NCI-H187 (cell line): Measurements from ENCODE around the gene SH3GL1.
A peak's percentile ranks its signal among the peaks of the same experiment; 100 is the strongest.

Experiments
- DNase-seq, 2 experiments: peaks; one replicate each; lab custom pipeline; 2025; lab: John Stamatoyannopoulos, UW

The SH3GL1 gene, protein sequence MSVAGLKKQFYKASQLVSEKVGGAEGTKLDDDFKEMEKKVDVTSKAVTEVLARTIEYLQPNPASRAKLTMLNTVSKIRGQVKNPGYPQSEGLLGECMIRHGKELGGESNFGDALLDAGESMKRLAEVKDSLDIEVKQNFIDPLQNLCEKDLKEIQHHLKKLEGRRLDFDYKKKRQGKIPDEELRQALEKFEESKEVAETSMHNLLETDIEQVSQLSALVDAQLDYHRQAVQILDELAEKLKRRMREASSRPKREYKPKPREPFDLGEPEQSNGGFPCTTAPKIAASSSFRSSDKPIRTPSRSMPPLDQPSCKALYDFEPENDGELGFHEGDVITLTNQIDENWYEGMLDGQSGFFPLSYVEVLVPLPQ

DNA sequence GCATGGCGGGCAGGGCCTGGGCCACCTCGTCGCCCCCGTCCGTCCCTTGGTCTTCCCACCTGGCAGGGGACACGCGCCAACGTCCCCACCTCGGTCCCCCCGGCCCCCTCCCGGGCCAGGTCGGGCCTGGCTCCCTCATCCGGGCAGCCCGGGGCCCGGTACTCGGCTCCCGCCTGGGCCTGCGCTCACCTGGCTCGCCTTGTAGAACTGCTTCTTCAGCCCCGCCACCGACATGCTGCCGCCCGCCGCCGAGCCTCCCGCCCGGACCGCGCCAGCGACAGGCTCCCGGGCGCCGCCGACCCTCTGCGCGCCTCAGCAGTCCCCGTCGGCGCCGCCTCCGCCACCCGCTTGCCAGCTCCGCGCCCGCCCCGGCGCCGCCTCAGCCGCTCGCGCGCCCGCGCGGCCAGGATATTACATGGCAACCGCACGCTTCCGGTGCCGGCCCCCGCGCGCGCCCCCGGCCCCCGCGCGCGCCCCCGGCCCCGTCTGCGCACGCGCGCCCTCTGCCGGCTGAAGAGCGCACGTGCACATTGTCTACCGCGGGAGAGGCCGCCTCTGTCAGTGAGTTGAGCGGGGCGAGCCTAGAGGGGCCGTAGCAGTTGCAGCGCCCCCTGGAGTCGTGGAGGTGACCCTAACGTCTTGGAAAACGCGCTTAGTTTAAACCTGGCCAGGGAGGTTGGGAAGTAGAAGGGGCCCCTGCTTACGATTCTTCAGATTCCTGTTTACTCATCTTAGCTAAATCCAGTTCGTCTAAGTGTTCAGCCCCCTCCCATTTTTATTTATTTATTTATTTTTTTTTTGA is at the start of gene SH3GL1:
Gene SH3GL1 (minus strand): TSS at position 413 of the 802 bp plus-strand sequence. CDS start 179 bp downstream, at position 234.
- DNase-seq, result peak; percentile 86 to 97

DNA sequence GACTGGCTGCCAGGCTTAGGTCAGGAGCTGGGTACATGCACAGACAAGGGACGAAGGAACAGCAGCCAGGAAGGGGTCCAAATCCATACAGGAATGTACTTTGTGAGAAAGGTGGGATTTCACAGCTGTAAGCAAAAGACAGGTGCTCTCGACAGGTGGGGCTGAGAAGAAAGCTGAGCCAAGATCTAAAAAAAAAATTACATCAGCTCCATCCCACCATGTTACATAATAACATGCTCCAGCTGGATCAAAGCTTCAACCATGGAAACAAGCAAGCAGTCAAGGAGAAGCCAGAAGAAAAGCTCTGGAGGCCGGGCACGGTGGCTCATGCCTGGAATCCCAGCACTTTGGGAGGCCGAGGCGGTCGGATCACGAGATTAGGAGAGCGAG is 49.3 kb upstream of the SH3GL1 start:
- DNase-seq, result no peak

DNA sequence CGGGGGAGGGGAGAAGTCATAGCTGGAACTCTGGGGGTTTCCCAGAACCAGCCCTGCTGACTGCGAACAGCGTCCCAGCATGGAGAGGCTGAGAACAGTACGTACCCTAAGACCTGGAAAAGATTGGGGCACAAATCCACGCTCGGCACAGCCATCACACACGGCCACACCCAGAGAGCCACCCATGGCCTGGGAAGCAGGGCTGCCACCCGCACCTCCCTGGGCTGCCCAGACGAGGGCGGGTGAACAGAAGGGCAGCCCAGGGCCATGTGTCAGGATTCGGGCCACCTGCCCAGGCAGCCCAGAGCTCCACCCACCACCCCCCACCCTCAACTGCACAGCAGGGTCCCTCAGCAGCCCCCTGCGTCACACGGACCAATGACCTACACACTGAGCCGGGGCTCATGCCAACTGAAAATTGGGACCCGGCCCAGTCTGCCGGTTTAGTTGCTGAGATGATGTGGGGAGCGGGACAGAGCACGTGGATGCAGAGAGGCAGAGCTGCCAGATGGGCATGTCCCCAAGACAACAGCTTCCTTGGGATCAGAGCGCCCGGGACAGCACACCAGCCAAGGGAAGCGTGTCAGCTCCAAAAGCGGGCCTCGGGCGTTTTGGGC is 48.8 kb upstream of the SH3GL1 start:
- no peak for DNase-seq

DNA sequence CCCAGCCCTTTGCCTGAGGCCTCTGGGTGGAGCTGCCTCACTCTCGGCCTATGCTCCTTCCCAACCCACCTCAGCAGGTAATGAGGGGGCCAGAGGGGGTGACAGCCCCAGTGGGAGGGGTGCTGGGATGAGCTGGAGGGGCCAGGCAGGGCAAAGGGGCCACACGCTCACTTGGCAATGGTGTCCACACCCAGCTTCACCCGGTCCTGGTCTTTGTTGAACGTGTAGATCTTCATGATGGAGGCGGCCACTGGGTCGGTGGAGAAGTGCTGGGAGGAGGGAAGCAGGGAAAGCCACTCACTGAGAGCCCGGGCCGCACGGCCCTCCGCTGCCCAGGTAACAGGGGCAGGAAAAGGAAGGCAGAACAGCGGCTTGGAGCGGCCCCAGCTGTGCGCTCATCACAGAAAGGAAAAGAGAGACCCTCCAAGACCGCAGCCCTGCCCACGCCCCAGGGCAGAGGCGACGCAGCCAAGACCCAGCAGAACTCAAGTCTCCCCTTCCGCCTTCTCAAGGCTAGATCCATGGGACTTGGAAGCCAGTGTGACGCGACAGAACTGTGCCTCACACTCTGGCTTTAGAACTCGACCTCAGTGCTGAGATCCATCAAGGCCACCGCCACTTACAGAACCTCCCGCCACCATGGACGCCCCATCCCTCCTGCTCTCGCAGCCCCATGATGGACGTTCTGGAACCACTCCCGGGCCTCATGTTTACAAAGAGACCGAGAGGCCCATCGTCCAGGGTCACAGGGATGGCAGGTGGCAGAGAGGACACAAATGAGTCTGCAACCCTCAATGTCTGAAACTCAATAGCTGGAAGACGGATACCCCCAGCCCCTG is 48.0 kb upstream of the SH3GL1 start:
- no peak for DNase-seq

DNA sequence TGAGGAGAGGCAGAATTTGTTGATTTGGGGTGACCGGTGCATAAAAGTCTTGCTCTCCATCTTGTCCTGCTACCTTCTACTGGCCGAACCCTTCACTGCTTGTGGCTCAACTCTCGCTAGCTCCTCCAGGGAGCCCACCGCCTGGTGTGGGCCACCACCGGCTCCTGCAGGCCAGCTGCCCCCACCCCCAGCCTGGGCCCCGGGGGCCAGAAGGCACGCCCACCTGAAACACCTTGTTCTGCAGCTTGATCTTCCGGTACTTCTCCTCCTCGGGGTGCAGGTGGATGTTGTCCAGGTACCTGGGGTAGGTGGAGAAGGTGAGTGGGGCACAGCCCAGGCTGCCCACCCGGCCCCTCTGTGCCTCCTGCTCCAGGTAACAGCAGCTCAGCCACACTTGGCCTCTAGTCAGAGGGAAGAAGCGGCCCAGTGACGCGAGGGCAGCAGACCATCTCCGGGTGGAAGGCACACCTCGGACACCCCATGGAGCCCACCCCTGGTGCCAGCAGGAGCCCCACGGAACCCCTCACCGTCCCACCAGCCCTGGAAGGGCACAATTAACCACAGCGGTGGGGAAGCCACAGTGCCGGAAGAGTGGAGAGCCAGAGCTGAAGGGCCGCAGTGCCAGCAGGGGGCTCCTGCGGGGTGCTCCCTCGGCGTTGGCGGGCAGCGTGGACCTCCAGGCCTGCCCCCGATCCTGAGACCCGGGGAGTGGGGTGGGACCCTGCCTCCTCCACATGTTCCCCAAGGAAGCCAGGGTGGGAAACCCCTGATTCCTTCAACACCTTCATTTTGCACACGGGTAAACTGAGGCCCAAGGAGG is 47.2 kb upstream of the SH3GL1 start:
- no peak for DNase-seq

DNA sequence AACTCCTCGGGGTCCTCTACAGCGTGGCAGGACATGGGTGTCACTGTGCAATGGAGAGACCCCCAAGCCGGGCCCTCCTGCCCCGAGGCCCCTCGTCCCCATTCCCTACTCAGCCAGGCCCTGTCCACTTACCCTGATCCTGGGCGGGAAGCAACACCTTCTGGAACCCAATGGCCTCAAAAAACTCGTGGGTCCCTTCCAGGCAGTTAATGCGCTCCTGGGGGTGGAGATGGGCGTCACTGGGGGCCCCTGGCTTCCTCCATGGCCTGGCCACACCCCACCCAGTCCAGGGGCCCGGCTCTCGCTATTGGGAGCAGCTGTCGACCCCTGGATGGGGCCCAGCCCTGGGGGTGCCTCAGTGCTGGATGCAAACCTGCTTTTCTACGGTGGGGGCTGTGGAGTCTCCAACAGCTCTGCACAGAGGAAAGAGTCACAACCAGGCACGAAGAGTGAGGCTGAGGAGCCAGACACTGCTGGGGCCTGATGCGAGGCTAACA is 46.4 kb upstream of the SH3GL1 start:
- no peak for DNase-seq

DNA sequence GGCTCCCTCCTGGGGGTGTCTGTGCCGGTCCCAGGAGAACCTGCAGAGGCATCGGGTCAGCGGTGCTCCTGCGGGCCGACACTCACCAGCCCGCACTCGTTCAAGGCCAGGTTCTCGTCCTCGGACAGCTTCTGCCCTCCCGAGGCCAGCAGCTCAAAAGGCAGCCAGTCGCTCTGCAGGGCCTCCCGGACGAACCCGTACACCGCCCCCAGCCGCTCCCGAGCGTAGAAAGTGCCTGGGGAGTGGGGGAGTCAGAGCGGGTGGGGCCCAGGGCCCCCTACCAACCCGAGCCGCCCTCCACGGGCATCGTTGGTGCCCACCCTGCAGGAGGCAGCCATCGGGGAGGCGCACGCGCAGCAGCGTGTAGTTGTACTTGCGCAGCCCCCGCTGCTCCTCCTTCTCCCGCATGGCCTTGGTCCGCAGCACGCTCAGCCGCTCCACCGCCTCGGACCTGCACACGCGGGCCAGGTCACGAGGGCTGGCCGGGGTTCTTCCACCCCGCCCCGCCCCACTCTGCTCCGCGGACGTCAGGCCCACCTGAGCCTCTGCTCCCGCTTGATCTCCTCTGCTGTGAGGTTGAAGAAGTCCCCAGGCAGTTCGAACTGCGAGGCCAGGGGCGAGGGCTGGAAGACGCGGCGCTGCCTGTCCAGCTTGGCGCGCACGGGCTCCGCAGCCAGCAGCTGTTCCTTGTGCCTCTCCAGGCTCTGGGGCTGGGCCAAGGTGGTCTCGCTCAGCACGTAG is 45.8 kb upstream of the SH3GL1 start:
- DNase-seq, result no peak

DNA sequence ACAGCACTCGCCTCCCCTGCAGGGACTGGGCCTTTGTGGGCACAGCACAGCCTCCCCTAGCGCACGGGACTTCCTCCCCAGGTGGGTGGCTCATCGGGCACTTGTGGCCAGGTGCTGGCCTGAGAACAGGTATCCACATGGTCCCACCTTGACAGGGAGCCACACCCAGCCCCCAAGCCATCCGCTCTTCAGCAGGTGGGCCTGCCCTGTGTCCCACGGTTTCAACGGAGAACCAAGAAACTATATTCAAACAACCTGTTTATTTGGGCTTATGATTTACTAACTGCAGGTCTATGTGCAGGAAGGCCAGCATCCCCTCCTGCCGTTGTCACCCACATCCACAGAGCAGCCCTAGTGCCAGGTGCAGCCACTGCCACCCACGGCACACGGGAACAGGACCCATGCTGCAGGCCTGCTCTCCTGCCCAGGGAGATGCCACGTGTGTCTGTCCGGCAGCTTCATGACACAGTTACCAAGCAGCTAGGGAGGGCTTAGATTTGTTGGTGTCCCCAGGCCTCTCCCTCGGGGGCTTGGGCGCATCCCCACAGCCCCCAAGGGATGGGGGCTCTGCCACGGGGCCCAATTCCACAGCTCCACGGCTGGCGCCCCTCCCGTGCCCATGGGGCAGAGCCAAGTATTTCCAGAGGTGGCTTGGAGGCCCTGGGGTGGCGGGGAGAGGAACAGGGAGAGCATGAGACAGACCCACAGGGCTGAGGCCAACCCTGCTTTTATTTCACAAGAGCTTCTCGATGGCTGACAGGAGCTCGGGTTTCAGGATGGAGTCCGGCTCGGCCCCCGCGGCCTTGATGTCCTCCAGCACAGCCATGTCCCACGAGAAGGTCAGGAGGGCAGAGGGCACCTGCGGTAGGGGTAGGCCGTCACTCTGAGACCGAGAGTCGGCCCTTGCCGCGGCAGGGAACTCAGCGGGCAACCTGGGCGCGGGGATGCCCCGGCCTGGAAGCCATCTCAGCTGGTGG is 44.7 kb upstream of the SH3GL1 start:
- no peak for DNase-seq

DNA sequence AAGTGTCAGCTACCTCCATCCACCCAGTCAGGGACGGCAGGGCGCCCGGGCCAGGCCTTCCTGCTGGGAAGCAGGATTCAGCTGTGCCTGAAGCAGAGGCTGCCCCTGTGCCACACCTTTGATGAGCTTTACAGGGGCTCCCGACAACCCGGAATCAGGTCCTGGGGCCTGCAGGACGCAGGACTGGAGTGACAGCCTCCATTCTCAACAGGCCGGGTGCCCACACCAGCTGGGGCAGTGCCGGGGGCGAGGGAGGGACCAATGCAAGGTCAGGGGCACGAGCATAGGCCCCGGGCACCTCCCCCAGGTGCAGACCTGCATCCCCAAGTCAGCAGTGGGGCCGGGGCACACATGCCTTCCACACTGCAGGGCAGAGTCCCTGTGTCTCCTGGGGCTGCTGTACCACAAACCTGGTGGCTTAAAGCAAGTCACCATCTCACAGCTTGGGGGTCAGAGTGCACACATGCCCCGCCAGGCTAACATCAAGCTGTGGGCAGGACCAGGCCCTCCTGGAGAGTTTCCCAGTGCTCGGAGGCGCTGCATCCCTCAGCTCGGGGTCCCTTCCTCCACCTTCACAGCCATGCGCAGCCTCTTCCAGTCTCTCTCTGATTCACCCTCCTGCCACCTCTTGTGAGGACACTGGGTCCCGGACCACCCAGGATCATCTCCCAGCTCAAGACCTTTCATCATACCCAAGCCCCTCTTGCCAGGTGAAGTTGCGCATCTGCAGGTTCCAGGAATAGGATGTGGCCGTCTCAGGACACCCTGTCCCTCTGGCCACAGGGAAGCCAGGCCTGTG is 43.8 kb upstream of the SH3GL1 start:
- DNase-seq, result no peak

DNA sequence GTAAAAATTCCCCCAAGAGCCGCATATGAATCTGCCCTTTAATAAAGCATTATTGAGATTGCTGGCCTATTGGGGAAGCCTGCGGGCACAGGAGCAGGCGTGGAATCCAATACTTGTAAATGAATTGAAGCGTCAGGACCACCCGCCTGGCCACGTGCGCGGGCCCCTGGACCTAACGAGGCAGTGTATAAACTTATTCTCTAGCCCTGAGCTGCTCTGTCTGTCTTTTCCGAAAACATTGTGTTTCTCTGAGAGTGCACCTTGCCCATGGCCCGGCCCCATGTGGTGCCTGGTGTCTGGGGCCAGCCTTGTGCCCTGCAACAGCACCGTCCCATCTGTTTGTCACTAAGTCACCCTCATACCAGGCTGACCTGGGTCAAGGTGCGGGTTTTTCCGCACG is 42.8 kb upstream of the SH3GL1 start:
- DNase-seq, result no peak

DNA sequence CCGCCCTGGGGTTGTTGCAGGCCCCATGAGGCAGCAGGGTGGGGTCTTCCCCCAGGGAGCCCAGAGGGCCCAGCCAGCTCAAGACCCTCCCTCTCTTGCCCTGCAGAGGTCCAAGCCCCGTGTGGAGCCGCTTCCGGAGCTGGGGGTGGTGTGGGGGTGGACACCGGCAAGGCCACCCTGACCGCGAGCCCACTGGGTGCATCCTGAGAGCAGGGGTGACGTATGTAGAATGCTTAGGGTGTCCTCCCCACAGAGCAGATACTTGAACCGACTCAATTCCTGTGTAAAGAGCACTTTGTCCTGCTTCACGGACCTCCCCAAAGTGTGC is 42.4 kb upstream of the SH3GL1 start:
- no peak for DNase-seq

DNA sequence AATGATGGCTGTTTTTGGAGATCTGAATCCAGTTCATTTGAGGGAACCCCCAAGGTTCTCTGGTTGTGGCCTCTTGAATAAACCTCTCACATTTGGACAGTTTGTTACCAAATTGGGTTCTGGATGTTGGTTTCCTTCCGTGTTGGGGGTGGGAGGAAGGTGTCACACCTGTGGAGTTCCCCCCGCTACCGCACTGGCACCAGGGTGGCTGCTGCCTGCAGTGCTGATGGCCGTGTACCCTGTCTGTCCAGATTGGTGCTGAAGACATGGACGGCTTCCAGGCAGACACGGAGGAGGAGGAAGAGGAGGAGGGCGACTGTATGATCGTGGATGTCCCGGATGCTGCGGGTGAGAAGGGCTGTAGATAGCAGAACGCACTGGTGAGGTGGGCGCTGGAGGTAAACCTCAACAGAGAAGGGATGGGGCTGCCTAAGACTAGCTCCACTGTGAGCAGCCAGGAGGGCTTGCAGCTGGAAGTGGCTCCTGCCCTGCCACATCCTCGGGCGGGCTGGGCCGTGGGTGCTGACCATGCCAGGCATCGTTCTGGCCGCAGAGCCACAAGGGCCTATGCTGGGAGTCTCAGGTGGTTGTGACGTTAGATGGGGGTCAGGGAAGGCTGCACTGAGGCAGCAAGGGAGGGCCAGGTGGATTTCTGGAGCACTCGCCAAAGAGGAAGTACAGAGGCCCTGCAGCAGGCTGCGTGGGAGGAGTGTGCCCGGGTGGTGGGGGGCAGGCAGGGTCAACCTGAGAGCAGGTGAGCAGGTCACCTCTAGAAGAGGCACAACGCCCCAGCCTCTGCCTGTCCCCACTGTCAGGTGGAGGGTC is 41.9 kb upstream of the SH3GL1 start:
- DNase-seq, result no peak

DNA sequence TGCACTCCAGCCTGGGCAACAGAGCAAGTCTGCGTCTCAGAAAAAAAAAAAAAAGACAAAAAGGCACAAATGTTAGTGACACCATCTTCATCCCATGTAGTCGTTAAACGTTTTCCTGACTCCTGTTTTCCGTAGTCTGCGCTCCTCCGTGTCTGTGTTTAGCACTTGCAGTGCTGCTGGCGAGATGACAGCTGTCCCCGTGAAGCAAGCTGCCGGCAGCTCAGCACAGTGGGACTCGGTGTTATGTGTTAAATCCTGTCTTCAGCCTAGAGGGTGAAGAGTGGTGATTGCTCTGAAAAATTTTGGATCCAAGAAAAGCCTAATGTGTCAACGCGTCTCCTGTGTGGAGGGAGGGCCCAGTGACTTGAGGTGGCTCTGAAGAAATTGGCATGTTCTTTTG is 38.9 kb upstream of the SH3GL1 start:
- DNase-seq, result no peak

DNA sequence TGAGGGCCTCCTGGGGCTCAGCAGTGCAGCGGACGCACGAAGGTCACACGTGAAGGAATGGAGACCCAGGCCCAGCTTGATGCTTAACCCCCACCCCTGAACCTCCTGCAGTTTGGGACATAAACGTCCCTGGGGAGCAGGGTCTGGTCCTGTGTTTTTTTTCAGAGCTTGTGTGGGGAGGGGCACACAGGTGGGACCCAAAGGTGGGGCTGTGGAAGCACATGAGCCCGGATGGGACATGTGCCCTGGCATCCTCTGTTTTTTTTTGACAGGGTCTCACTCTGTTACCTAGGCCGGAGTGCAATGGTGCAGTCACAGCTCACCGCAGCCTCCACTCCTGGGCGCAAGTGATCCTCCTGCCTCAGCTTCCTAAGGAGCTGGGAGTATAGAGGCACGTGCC is 36.8 kb upstream of the SH3GL1 start:
- DNase-seq, result no peak

DNA sequence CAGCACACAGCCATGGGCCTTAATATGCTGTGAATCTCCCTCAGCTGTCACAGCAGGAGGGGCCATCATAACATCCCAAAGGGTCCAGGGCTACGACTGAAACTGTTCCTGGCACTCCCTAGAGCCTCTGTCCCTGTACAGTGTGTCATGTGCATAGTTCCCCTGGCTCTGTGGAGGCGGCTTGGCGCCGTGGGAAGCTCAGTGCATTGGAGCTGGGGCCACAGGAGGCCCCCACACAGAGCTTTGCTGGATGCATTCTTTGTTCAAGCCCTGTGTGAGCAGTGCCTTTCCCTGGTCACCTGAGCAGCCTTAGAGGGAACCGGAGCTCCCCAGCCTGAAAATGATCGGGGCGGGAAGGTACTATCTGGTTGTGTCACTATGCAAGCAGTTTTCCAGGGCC is 35.9 kb upstream of the SH3GL1 start:
- no peak for DNase-seq

DNA sequence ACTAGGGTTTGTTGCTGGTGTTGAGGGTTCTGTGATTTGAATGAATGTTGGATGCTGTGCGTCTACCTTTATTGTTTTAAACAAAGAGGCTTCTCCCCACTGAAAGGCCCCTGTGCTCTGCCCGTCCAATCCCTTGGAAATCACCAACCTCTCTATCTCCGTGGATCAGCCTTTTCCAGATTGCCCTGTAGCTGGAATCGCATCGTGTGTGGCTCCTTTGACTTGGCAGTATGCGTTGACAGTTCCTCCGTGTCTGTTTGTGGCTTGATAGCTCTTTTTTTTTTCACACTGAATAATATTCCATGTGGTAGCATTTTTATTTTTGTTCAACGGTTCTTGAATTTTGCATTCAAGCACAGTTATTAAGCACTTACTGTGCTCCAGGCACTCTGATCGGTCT is 34.0 kb upstream of the SH3GL1 start:
- DNase-seq, result no peak

DNA sequence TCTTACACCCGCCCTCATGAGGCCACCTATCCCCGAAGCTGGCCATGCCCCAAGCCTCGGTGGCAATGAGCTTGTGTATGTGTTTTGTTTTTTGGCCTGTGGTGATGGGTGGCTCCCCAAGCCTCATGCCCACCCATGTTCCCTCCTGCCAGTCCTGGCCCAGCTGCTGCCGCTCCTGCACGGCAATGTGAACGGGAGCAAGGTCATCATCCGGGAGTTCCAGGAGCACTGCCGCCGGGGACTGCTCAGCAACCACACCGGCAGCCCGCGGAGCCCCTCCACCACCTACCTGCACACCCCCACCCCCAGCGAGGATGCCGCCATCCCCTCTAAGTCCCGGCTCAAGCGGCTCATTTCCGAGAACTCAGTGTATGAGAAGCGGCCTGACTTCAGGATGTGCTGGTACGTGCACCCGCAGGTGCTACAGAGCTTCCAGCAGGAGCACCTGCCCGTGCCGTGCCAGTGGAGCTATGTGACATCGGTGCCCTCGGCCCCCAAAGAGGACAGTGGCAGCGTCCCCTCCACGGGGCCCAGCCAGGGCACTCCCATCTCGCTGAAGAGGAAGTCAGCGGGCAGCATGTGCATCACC is 32.7 kb upstream of the SH3GL1 start:
- no peak for DNase-seq
